Breast epithelium (tissue), 4 donors: ENCODE measurements around the gene RXFP2. TPM values are rescaled to one million over a fixed set of nuclear protein-coding genes. Genes with fewer than 3 reads are reported as not detected.

Source experiments
- DNase-seq, 2 donors: peaks; one replicate each; pipeline ENCODE4 v3.0.0-alpha.2; 2019; ENCODE audit warnings: low spot score in 2 of 2
- H3K27ac ChIP-seq, 2 donors: fragments of 200-600 bp; sonication (generic) in 1 of 2; one replicate each; pipeline ENCODE4 v1.5.1; 2016 to 2019; ENCODE audit warnings: mild to moderate bottlenecking in 1 of 2
- H3K27me3 ChIP-seq, 2 donors: fragments of 200-600 bp; sonication (generic) in 1 of 2; one replicate each; pipeline versions ENCODE4 v1.5.1 to v1.6.0; 2017 to 2019; ENCODE audit warnings: control low read depth in 1 of 2, mild to moderate bottlenecking in 1 of 2
- H3K36me3 ChIP-seq: fragments of 200-600 bp; one replicate; pipeline ENCODE4 v1.5.1; 2019
- H3K4me1 ChIP-seq, 2 donors: fragments of 200-600 bp; sonication (generic); one replicate each; pipeline ENCODE4 v1.5.1; 2016 to 2019; ENCODE audit warnings: control low read depth in 1 of 2
- H3K4me3 ChIP-seq, 3 donors: fragments of 200-600 bp; sonication (generic); 1 replicate in 2 of 3; 2 replicates in 1 of 3; pipeline ENCODE4 v1.5.1; 2016 to 2019; ENCODE audit warnings: mild to moderate bottlenecking in 3 of 3, moderate library complexity in 2 of 3
- H3K9me3 ChIP-seq, 2 donors: fragments of 200-600 bp; sonication (generic) in 1 of 2; one replicate each; pipeline ENCODE4 v1.5.1; 2016 to 2019; ENCODE audit warnings: control low read depth in 1 of 2
- POLR2A ChIP-seq: fragments of 450-650 bp; IDR thresholded peaks from one replicate; pipeline ENCODE4 v1.6.1; 2016; ENCODE audit warnings: antibody characterized with exemption, mild to moderate bottlenecking, moderate library complexity
- POLR2AphosphoS5 ChIP-seq, 3 donors: sonication (generic); formaldehyde crosslinking; IDR thresholded peaks; one replicate each; pipeline ENCODE4 v1.6.1; 2017; ENCODE audit warnings: antibody characterized with exemption in 3 of 3
- intact Hi-C: fragments of 100-400 bp; cut with DNase I; formaldehyde crosslinking; loops from one replicate; pipeline ENCODE4 v1.15.1; 2023; ENCODE audit warnings: low total_unique reads
- total RNA-seq, 3 donors: library from RNA; depleted of rRNA; stranded (reverse); fragments of >200 nt; gene quantifications; one replicate each; pipeline ENCODE4 v1.1.0, GENCODE V29; 2016
- TF ChIP-seq, protein P1 (sequence below), 3 donors: fragments of 450-650 bp; IDR thresholded peaks; one replicate each; pipeline ENCODE4 v1.5.1; 2016 to 2017; ENCODE audit warnings: antibody characterized with exemption in 3 of 3, mild to moderate bottlenecking in 3 of 3, moderate library complexity in 3 of 3

RXFP2 gene
- total RNA-seq, 3 donors from 2014 or later = 0.48 TPM; not detected in 2

DNA sequence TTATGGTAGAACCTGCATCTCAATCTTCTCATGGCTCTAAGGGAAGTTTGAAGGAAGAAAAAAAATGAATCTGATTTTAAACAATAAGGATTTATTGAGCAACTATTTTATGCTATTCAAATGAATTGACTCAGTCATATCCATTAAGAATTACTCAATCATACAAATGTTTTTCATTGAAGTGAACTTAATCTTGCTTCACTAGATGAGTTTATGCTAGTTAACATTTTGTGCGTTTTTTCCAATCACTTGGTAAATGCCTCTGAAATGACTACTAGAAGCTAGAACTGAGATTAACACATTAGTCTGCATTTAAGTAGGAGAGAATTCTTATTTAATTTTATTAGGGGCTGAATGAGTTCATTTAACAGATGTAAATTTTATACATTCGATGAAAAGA is 25.2 kb downstream of the RXFP2 start:
- no peak for TF ChIP-seq POLR2AphosphoS5 (IDR thresholded peaks at IDR 0.05)
- TF ChIP-seq POLR2A = no peak
- TF ChIP-seq, protein P1, sequence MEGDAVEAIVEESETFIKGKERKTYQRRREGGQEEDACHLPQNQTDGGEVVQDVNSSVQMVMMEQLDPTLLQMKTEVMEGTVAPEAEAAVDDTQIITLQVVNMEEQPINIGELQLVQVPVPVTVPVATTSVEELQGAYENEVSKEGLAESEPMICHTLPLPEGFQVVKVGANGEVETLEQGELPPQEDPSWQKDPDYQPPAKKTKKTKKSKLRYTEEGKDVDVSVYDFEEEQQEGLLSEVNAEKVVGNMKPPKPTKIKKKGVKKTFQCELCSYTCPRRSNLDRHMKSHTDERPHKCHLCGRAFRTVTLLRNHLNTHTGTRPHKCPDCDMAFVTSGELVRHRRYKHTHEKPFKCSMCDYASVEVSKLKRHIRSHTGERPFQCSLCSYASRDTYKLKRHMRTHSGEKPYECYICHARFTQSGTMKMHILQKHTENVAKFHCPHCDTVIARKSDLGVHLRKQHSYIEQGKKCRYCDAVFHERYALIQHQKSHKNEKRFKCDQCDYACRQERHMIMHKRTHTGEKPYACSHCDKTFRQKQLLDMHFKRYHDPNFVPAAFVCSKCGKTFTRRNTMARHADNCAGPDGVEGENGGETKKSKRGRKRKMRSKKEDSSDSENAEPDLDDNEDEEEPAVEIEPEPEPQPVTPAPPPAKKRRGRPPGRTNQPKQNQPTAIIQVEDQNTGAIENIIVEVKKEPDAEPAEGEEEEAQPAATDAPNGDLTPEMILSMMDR (IDR thresholded peaks at IDR 0.05) = no peak
- H3K4me3 ChIP-seq = no peak overlapping the region
- H3K9me3 ChIP-seq = no peaks in the 10 kb centered on the region
- H3K27me3 ChIP-seq = no peaks in the 10 kb centered on the region
- H3K36me3 ChIP-seq = no peaks in the 10 kb centered on the region
- no peak overlapping the region for H3K27ac ChIP-seq
- intact Hi-C loops = no loop called here
- DNase-seq = no peak
- H3K4me1 ChIP-seq = no peaks in the 10 kb centered on the region

DNA sequence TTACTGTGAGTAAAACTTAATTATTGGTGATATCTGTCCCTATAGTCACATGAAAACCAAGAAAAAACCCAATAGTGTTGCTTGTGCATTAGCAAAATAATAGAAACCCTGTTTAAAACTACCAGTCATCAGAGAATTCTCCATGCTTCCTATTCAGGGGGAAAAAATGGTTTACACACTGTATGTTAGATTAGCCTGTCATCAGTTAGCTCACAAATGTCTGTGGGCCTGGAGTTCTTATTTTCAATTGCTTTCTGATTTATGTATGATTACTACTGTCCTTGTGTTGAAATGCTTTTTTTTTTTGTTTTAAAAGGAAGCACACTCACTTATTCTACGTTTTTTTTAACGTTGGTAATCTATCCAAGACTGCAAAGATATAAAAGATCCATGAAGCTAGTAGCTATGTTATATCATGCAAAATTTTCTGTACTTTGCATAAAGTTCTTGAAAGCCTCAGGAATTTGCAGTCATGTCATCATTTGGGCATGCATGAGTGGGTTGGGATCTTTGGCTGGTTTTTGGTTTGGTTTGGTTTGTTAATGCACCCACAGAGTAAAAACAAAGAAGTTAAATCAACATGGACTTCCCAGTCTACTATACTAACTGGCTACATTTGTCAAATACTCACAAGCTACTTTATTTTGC is 25.9 kb downstream of the RXFP2 start:
- Histone ChIP-seq H3K27me3 (no peaks in the 10 kb centered on the region), H3K4me3 (no peak overlapping the region), H3K36me3 (no peaks in the 10 kb centered on the region), H3K27ac (no peak overlapping the region), H3K4me1 (no peaks in the 10 kb centered on the region), H3K9me3 (no peaks in the 10 kb centered on the region)
- DNase-seq = no peak
- TF ChIP-seq, protein P1 (IDR thresholded peaks at IDR 0.05) = no peak
- TF ChIP-seq POLR2AphosphoS5 (IDR thresholded peaks at IDR 0.05) = no peak
- no peak for TF ChIP-seq POLR2A
- intact Hi-C loops = no loop called here

DNA sequence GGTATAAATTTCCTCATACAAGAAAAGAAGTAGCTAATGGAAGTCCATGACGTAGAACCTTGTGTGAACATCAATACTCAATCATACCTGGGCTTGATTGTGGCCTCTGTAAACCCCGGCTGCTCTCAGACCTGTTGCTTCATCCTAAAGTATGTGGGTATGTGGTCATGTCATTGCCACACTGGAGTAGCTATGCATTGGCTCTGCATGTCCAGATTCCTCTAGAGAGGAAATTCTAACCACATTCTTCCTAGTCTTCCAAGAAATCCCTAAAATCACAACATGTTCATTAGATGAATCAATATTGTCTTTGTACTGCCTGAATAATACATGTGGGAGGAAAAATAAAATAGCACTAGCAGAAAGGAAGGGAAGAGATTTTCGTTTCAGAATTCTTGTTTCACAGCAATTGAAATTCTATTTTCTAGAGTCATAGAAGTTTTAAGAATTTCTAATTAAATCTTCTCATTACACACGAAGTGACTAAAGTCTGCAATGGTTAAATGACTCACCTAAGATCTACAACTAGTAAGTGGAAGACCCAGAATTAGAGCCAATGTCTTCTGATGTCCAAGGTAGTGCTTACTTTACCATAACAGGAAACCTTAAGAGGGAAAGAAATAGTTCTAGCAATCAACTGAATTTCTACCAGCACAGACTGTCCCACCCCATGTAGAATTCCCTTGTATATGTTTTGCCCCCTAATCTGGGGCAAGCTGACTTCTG is 28.0 kb downstream of the RXFP2 start:
- Histone ChIP-seq H3K27ac (peak overlapping the region in 1 of 2 donors; percentile 45), H3K4me3 (no peak overlapping the region), H3K9me3 (no peaks in the 10 kb centered on the region), H3K4me1 (no peaks in the 10 kb centered on the region), H3K27me3 (no peaks in the 10 kb centered on the region), H3K36me3 (no peaks in the 10 kb centered on the region)
- TF ChIP-seq POLR2AphosphoS5 (IDR thresholded peaks at IDR 0.05) (no peak), POLR2A (no peak)
- TF ChIP-seq, protein P1 (IDR thresholded peaks at IDR 0.05) = no peak
- peak in 1 of 2 donors; percentile 29 for DNase-seq
- intact Hi-C loops = no loop called here

DNA sequence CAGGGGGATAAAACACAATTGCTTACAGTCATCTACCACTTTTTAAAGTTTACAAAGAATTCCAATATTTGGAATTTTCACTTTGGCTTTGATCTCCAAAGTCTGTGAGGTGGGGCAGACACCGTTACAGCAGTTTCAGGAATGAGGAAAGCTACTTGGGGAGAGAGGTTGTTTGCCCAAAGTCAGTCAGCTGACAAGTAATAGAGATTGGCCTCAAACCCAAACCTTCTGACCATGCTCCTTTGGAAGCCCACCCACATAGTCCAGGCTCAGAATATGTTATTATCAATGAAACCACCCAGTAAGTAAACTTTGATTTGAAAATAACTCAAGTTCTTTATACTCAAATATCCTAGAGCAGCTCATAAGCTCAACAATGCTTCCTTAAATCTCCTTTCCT is 29.0 kb downstream of the RXFP2 start:
- no peak for DNase-seq
- Histone ChIP-seq H3K27me3 (no peaks in the 10 kb centered on the region), H3K9me3 (no peaks in the 10 kb centered on the region), H3K4me1 (no peaks in the 10 kb centered on the region), H3K36me3 (no peaks in the 10 kb centered on the region), H3K27ac (no peak overlapping the region), H3K4me3 (no peak overlapping the region)
- intact Hi-C loops = no loop called here
- TF ChIP-seq, protein P1 (IDR thresholded peaks at IDR 0.05) = no peak
- no peak for TF ChIP-seq POLR2AphosphoS5 (IDR thresholded peaks at IDR 0.05)
- no peak for TF ChIP-seq POLR2A

DNA sequence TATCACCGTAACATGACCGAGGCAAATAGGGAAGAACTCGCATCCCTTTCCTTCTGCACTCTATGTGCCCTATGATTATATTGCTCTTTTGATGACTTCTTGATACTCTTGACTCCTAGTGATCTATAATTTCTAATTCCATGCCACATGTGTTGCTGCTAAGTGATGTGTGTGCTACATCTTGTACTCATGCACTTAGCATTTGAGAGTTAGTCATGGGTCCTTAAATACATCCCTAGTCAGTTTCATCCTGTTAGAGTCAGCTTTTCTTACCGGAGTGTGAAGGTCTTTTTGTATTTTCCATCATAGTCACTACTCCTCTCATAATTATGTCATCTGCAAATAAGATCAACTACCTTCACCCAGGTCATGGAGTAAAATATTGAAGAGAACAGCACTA is 30.2 kb downstream of the RXFP2 start:
- Histone ChIP-seq H3K4me1 (no peaks in the 10 kb centered on the region), H3K4me3 (no peak overlapping the region), H3K36me3 (no peaks in the 10 kb centered on the region), H3K27ac (no peak overlapping the region), H3K27me3 (no peaks in the 10 kb centered on the region), H3K9me3 (no peaks in the 10 kb centered on the region)
- TF ChIP-seq POLR2AphosphoS5 (IDR thresholded peaks at IDR 0.05) (no peak), POLR2A (no peak)
- TF ChIP-seq, protein P1 (IDR thresholded peaks at IDR 0.05) = no peak
- intact Hi-C loops = no loop called here
- no peak for DNase-seq
